NCI-H1048 (cell line): ENCODE data around the gene HEATR3.
"Not testable (repeated sequence)": the region's sequence is repeated elsewhere in the genome, so short reads cannot be mapped to it uniquely, and the experiment has no call there.

ENCODE experiments used
- DNase-seq: peaks from one replicate; lab custom pipeline; 2025; lab: John Stamatoyannopoulos, UW

The HEATR3 gene

GRCh38 chr16:50099957-50100648 lies 34.3 kb downstream of the HEATR3 start:
- peak; percentile 3 for DNase-seq

GRCh38 chr16:50102051-50102746 lies 36.4 kb downstream of the HEATR3 start:
- no peak for DNase-seq

- no peak for DNase-seq
Observed at GRCh38 chr16:50103764-50104163, 38.0 kb downstream of the HEATR3 start.

- no peak for DNase-seq
Observed at GRCh38 chr16:50114357-50115129, 48.8 kb downstream of the HEATR3 start.

- DNase-seq, result no peak
Observed at GRCh38 chr16:50120711-50121110, 54.9 kb downstream of the HEATR3 start.

GRCh38 chr16:50121278-50121677 lies 55.5 kb downstream of the HEATR3 start:
- DNase-seq, result no peak

GRCh38 chr16:50121721-50122445 lies 56.1 kb downstream of the HEATR3 start:
- no peak for DNase-seq

- no peak for DNase-seq
Observed at GRCh38 chr16:50123417-50123816, 57.6 kb downstream of the HEATR3 start.

GRCh38 chr16:50124769-50125168 lies 59.0 kb downstream of the HEATR3 start:
- DNase-seq, result no peak

GRCh38 chr16:50126183-50126582 lies 60.4 kb downstream of the HEATR3 start:
- no peak for DNase-seq

- DNase-seq, result not testable (repeated sequence)
Observed at GRCh38 chr16:50132571-50132970, 66.8 kb downstream of the HEATR3 start.

- no peak for DNase-seq
Observed at GRCh38 chr16:50133214-50133613, 67.4 kb downstream of the HEATR3 start.

- no peak for DNase-seq
Observed at GRCh38 chr16:50136399-50136798, 70.6 kb downstream of the HEATR3 start.

- no peak for DNase-seq
Observed at GRCh38 chr16:50137268-50137667, 71.5 kb downstream of the HEATR3 start.

- no peak for DNase-seq
Observed at GRCh38 chr16:50139580-50139979, 73.8 kb downstream of the HEATR3 start.

GRCh38 chr16:50144211-50144610 lies 78.4 kb downstream of the HEATR3 start:
- no peak for DNase-seq

- no peak for DNase-seq
Observed at GRCh38 chr16:50146479-50147435, 81.0 kb downstream of the HEATR3 start.

- no peak for DNase-seq
Observed at GRCh38 chr16:50151322-50151721, 85.6 kb downstream of the HEATR3 start.

GRCh38 chr16:50151756-50152155 lies 86.0 kb downstream of the HEATR3 start:
- DNase-seq, result no peak

- DNase-seq, result no peak
Observed at GRCh38 chr16:50152351-50152806, 86.6 kb downstream of the HEATR3 start.
